Breast epithelium (tissue), 4 donors: ENCODE measurements around the gene VEGFA. TPM values are rescaled to one million over a fixed set of nuclear protein-coding genes. Genes with fewer than 3 reads are reported as not detected.
"Not testable (repeated sequence)": the region's sequence is repeated elsewhere in the genome, so short reads cannot be mapped to it uniquely, and the experiment has no call there.

Experiments used
- DNase-seq, 2 donors: peaks; one replicate each; pipeline ENCODE4 v3.0.0-alpha.2; 2019; ENCODE audit warnings: low spot score in 2 of 2
- H3K27ac ChIP-seq, 2 donors: fragments of 200-600 bp; sonication (generic) in 1 of 2; one replicate each; pipeline ENCODE4 v1.5.1; 2016 to 2019; ENCODE audit warnings: mild to moderate bottlenecking in 1 of 2
- H3K27me3 ChIP-seq, 2 donors: fragments of 200-600 bp; sonication (generic) in 1 of 2; one replicate each; pipeline versions ENCODE4 v1.5.1 to v1.6.0; 2017 to 2019; ENCODE audit warnings: control low read depth in 1 of 2, mild to moderate bottlenecking in 1 of 2
- H3K36me3 ChIP-seq: fragments of 200-600 bp; one replicate; pipeline ENCODE4 v1.5.1; 2019
- H3K4me1 ChIP-seq, 2 donors: fragments of 200-600 bp; sonication (generic); one replicate each; pipeline ENCODE4 v1.5.1; 2016 to 2019; ENCODE audit warnings: control low read depth in 1 of 2
- H3K4me3 ChIP-seq, 3 donors: fragments of 200-600 bp; sonication (generic); 1 replicate in 2 of 3; 2 replicates in 1 of 3; pipeline ENCODE4 v1.5.1; 2016 to 2019; ENCODE audit warnings: mild to moderate bottlenecking in 3 of 3, moderate library complexity in 2 of 3
- H3K9me3 ChIP-seq, 2 donors: fragments of 200-600 bp; sonication (generic) in 1 of 2; one replicate each; pipeline ENCODE4 v1.5.1; 2016 to 2019; ENCODE audit warnings: control low read depth in 1 of 2
- CTCF ChIP-seq, 3 donors: fragments of 450-650 bp; IDR thresholded peaks; one replicate each; pipeline ENCODE4 v1.5.1; 2016 to 2017; ENCODE audit warnings: antibody characterized with exemption in 3 of 3, mild to moderate bottlenecking in 3 of 3, moderate library complexity in 3 of 3
- POLR2A ChIP-seq: fragments of 450-650 bp; IDR thresholded peaks from one replicate; pipeline ENCODE4 v1.6.1; 2016; ENCODE audit warnings: antibody characterized with exemption, mild to moderate bottlenecking, moderate library complexity
- POLR2AphosphoS5 ChIP-seq, 3 donors: sonication (generic); formaldehyde crosslinking; IDR thresholded peaks; one replicate each; pipeline ENCODE4 v1.6.1; 2017; ENCODE audit warnings: antibody characterized with exemption in 3 of 3
- intact Hi-C: fragments of 100-400 bp; cut with DNase I; formaldehyde crosslinking; loops from one replicate; pipeline ENCODE4 v1.15.1; 2023; ENCODE audit warnings: low total_unique reads
- total RNA-seq, 3 donors: library from RNA; depleted of rRNA; stranded (reverse); fragments of >200 nt; gene quantifications; one replicate each; pipeline ENCODE4 v1.1.0, GENCODE V29; 2016

VEGFA gene
- total RNA-seq, 3 donors from 2014 or later: 123 to 230 (median 132) TPM

GRCh38 chr6:43812850-43813578 is 43.0 kb downstream of the VEGFA start:
- intact Hi-C loops: no loop called here
- TF ChIP-seq POLR2A: no peak
- no peak for TF ChIP-seq CTCF (IDR thresholded peaks at IDR 0.05)
- no peaks in the 10 kb centered on the region for H3K36me3 ChIP-seq
- no peak overlapping the region for H3K27ac ChIP-seq
- no peak overlapping the region for H3K4me3 ChIP-seq
- no peaks in the 10 kb centered on the region for H3K27me3 ChIP-seq
- no peaks in the 10 kb centered on the region for H3K4me1 ChIP-seq
- DNase-seq: no peak
- H3K9me3 ChIP-seq: no peaks in the 10 kb centered on the region

DNA sequence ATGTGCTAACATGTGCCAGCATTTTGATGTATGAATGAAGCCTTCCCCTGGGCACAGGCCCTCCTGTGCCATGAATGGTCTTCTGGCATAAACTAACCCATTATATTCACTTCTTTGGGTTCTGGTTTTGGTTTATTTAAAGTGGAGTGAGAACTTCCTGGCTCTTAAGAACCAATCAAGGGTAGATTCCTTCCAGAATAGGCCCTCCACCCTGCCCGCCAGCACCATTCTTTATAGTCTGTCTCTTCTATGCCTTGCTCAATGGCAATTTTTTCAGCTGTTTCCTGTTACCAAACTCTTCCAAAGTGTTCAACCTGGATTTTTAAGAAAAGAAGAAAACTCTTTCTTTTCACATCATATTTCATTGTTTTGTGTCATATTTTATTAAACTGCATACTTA is 44.1 kb downstream of the VEGFA start:
- H3K4me1 ChIP-seq: no peaks in the 10 kb centered on the region
- no peaks in the 10 kb centered on the region for H3K36me3 ChIP-seq
- no peaks in the 10 kb centered on the region for H3K9me3 ChIP-seq
- TF ChIP-seq POLR2AphosphoS5 (IDR thresholded peaks at IDR 0.05) (no peak), POLR2A (no peak), CTCF (IDR thresholded peaks at IDR 0.05) (no peak)
- DNase-seq: no peak
- no peak overlapping the region for H3K4me3 ChIP-seq
- no peaks in the 10 kb centered on the region for H3K27me3 ChIP-seq
- intact Hi-C loops: loop anchor here (1.0 kb wide), 1 partner anchor 21 kb away; no protein-coding TSS in a partner anchor
- H3K27ac ChIP-seq: no peak overlapping the region

GRCh38 chr6:43814865-43815264 is 44.9 kb downstream of the VEGFA start:
- intact Hi-C loops: loop anchor here (1.0 kb wide), 1 partner anchor 22 kb away; no protein-coding TSS in a partner anchor
- no peaks in the 10 kb centered on the region for H3K36me3 ChIP-seq
- H3K27ac ChIP-seq: no peak overlapping the region
- no peak overlapping the region for H3K4me3 ChIP-seq
- TF ChIP-seq CTCF (IDR thresholded peaks at IDR 0.05): no peak
- TF ChIP-seq POLR2A: no peak
- TF ChIP-seq POLR2AphosphoS5 (IDR thresholded peaks at IDR 0.05): no peak
- no peaks in the 10 kb centered on the region for H3K4me1 ChIP-seq
- no peak for DNase-seq
- no peaks in the 10 kb centered on the region for H3K9me3 ChIP-seq
- no peaks in the 10 kb centered on the region for H3K27me3 ChIP-seq

- no peaks in the 10 kb centered on the region for H3K9me3 ChIP-seq
- H3K36me3 ChIP-seq: no peaks in the 10 kb centered on the region
- intact Hi-C loops: no loop called here
- H3K4me1 ChIP-seq: no peaks in the 10 kb centered on the region
- no peak for TF ChIP-seq POLR2A
- no peak for TF ChIP-seq CTCF (IDR thresholded peaks at IDR 0.05)
- TF ChIP-seq POLR2AphosphoS5 (IDR thresholded peaks at IDR 0.05): no peak
- no peak for DNase-seq
- no peaks in the 10 kb centered on the region for H3K27me3 ChIP-seq
- no peak overlapping the region for H3K4me3 ChIP-seq
- H3K27ac ChIP-seq: no peak overlapping the region
Observed at GRCh38 chr6:43817192-43817591, 47.2 kb downstream of the VEGFA start.

DNA sequence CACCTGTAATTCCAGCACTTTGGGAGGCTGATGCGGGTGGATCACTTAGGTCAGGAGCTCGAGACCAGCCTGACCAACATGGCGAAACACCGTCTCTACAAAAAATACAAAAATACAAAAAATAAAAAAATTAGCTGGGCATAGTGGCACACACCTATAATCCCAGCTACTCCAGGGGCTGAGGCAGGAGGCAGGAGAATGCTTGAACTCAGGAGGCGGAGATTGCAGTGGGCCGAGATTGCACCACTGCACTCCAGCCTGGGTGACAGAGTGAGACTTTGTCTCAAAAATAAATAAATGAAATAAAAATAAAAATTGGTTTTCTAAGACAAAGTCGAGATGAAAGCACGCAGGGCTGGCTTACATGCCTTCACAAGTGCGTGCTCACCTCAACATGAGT is 49.0 kb downstream of the VEGFA start:
- H3K27ac ChIP-seq, H3K4me1 ChIP-seq, H3K4me3 ChIP-seq, H3K36me3 ChIP-seq, DNase-seq, intact Hi-C loops, H3K27me3 ChIP-seq, H3K9me3 ChIP-seq: not testable (repeated sequence)
